Anterior cingulate cortex (tissue), 58 donors: Measurements from ENCODE around the gene ZBTB47.

Source experiments
- DNase-seq, 58 donors: peaks; one replicate each; lab custom pipeline; 2025; lab: John Stamatoyannopoulos, UW

The ZBTB47 gene

DNA sequence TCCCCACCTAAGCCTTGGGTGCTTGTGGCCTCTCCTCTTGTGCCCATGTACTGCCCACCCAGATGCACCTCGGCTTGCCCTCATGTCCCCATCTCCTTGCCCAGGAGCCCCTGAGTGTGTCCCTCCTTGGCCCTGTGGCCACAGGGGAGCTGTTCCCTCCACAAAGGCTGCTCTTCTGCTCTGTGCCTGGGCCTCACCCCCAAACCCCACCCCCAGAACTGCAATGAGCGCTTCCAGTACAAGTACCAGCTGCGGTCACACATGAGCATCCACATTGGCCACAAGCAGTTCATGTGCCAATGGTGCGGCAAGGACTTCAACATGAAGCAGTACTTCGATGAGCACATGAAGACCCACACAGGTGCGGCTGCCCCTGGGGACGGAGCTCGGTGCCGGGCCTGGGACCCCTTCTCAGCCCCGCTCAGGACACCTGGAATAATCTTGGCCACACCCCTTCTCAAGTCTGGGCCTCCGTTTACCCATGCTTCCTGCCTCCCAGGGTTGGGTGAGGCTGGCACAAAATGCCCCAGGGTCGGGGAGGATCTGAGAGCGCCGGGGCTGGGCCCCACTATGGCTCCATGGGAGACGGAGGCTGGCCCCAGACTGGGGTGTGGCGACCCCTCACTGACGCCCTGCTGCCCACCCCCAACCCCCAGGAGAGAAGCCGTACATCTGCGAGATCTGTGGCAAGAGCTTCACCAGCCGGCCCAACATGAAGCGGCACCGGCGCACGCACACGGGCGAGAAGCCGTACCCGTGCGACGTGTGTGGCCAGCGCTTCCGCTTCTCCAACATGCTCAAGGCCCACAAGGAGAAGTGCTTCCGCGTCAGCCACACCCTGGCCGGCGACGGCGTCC, 10.3 kb downstream of the ZBTB47 start:
- no peak for DNase-seq

DNA sequence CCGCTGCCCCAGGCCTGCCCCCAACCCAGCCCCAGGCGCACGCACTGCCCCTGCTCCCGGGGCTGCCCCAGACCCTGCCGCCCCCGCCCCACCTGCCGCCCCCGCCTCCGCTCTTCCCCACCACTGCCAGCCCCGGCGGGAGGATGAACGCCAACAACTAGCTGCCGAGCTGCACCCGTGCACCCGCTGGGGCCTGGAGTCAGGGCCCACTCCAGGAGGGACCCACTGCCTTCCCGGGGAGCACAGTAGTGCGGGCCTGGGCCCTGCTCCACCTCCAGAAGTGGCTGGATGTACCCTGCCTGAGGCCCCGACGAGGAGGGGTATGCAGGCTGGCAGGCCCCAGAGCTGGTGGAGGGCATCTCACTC, 10.9 kb downstream of the ZBTB47 start:
- DNase-seq: no peak

DNA sequence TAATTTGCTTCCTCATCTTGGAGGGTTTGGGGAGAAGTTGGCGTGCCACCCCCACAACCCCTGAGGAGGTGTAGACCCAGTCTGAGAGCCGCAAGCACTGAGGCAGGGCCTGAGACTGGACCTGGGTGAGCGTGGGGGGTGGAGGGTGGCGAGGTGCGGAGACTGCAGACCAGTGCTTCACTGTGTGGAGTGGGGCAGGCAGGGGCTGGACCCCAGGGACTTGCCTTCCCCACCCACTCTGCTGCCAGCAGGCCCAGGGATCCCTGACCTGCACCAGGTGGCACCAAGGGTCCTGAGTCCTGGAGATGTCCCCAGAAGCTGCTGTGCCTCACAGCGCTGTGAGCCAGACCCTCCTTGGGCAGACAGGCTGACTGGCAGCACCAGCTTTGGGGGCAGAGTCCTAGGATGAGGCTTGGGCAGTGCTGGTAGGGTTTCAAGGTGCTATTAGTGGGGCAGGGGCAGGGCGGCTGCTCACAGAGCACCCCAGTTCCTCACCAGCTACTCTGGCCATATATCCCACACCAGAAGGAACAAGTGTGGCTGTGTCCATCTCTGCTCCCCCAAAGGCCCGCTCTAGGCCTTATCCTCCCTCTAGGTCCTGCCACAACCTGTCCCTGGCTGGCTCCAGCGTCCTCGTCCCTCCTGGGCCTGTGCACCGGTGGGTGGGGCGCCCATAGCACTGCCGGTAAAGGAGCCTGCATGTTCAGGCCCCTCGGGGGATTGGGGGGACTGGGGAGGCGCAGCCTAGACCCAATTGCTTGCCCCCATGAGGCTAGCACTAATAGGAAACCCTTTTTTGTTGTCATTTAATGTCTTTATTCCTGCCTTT, 11.8 kb downstream of the ZBTB47 start:
- no peak for DNase-seq

DNA sequence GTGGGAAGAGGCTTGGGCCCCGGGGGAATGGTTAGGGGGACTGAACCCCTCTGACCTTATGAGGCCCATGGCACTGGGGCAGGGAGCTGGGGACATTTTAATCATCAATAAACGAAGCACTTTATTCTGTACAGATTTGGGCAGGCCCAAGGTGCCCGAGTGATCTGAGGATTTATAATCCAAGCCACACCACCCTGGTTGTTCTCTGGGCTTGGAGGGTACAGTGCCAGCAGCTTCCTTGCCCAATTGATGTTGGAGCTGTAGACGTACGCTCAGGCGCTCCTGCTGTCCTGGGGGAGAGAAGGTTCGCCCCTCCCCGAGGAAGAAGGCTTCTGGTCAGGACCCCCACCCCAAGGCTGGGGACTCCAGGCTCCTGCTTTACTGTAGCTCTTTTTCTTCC, 12.5 kb downstream of the ZBTB47 start:
- DNase-seq: no peak

DNA sequence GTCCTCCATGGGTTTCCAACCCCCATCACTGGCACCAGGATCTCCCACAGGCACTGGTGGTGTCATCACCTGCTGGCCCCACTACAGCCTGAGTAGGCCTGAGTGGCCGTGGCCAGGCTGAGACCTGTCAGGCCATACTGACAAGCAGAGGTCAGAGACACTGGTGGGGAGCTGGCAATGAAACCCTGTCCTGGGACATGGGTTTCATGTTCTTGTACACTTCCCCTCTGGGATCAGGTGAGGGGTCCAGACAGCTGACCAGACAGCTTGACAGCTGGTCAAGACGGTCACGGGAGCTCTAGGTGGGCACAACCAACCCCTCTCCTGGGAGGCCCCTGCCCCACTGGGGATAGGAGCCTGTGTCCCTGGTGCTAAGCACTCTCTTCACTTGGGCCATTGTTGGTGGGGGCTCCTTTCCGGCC, 13.1 kb downstream of the ZBTB47 start:
- no peak for DNase-seq

DNA sequence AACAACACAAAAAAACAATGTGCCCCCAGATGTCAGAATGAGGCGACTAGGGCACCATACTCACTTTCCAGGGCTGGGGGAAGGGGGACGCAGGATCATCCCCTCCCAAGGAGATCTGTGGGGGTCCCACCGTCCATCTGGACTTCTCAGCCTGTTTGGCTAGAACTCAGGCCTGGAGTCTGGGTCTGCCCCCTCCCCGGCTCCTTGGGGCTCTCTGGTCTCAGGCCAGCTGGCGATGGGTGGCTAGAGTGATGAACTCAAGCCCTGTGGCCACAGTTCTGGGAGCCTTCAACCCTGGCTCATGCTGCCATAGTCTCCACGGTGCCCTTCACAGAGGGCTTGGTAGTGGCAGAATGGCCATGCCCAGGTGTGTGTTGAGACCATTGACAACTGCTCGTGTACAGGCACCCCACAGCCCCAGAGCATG, 13.6 kb downstream of the ZBTB47 start:
- DNase-seq: no peak

DNA sequence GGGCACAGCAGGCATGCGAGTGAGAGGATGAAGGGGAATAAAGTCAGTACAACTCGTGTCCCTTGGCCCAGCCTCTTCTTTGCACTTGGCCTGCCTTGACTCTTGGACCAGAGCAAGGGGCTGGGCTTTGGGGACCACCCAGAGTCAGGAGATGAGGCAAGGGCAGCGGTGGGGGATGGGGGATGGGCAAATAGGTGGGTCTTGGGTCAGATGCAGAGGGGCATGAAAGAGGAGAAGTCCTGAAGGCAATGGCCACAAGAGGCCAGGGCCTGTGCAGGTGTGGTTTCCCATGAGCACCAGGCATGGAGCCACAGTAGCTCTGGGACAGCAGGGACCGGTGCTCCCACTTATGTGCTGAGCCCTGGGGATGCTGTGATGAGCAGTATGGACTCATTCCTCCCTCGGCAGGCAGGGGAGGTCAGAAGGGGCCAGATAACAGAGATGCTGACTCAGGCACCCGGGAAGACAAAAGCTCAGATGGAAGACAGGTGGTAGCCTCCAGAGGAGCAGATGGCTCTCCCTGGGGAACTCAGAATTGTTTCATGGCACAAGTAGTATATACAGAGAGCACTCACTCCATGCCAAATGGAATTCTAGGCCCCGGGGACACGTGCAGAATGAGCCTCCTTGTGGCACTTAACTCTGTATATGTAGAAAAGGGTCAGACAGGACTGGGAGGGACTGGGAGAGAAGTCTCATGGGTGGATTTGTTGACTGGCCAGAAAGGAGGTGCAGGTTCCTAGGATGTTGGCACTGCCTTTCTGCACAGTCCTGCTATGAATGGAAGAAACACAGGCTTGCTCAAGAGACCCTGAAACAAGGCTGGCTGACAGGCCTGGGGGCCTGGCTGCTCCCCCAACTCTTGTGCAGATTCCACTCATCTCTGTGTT, 14.3 kb downstream of the ZBTB47 start:
- no peak for DNase-seq

DNA sequence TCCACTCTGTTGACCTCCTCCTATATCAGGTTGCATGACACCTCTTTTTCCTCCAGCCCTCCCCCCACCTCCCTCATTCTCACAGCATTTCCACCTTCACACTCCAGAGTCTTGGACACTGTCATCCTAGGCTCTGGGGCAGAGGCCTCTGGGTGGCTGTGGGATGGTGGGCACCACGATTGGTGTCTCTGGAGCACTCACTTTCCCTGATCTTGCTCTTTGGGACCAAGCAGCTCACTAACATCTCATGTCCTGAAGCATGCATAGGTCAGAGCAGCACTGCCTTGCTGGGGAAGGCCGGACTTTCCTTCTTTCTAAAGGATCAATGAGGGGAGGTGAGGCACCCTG, 14.9 kb downstream of the ZBTB47 start:
- no peak for DNase-seq

DNA sequence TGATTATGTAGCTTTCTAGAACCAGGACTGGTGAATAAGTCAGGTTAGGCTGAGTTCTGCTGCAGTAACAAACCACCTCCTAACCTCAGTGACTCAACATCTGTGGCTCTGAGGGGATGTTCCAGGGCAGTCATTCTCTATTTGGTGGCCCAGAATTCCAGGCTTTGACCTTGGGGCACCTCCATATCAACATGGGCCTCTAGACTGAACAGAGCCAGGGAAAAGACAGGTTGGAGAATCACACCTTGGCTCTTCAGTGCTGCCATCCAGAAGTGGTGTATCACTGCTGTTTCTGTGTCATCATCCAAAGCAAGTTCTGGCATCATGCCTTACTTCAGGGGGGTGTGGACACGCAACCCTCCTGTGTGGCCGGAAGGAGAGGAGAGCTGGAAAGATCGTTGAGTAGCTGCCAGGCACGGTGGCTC, 15.3 kb downstream of the ZBTB47 start:
- no peak for DNase-seq

DNA sequence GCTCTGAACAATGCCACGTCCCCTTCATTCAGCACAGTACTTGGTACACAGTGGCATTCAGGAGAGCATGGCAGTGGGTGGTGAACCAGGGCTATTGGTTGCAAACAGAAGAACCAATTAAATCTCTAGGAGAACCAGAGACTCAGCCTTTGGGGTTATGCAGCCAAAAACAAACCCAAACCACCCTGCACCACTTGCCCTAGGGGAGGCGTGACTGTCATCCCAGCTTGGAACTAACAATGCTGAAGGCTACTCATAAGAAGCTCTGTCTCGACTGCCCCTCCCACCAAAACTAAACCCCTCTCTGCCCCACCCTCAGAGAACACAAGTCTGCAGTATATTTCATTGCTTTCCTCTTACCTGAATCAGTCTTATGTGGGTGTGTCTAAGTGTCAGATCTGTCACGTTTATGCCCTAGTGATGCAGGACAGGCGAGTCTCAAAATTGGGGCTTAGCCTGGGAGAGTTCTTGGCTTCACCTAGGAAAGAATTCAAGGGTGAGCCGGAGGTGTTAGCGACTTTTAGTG, 16.6 kb downstream of the ZBTB47 start:
- DNase-seq: no peak

DNA sequence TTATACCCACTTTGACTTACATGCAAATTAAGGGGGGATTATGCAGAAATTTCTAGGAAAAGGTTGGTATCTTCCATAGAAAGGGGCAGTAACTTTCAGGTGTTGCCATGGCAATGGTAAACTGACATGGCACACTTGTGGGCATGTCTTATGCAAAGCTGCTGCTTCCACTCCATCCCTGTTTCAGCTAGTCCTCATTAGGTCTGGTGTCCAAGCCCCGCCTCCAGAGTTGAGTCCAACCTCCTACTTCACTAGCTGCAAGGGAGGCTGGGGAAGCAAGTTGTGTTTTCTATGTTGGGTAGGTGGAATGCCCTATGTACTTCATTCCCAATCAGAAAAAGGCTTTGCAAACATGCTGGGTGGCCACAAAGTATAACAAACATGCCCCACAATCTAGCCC, 17.2 kb downstream of the ZBTB47 start:
- DNase-seq: no peak

DNA sequence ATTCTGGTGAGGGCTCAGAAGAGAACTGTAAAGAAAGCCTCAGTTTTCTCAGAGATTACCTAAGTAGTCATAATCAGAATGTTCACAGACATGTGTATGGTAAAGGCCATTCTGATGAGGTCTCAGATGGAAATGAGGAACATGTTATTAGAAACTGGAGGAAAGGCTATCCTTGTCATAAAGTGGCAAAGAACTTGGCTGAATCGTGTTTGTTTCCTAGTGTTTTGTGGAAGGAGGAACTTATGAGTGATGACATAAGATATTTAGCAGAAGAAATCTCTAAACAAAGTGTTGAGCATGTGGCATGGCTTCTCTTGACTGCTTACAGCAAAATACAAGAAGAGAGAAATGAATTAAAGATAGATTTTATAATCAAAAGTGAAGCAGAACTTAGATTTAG, 19.0 kb downstream of the ZBTB47 start:
- no peak for DNase-seq

DNA sequence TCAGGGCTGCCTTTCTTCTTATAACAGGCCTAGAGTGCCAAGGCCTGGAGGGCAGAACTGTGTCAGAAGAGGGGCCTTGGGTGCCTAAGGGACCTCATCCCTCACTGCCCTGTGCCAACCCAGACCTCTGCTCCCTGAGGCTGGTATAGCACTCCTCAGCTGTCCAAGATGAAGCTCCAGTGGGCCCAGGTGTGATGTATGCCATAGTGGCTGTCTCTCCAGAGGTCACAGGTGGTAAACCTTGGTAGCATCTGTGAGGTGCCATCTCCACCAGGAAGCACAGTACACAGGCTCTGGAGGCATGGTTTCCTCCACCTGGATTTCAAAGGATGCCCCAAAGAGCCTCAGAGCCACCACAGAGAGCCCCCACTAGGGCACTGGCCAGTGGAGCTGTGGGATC, 19.6 kb downstream of the ZBTB47 start:
- DNase-seq: no peak

DNA sequence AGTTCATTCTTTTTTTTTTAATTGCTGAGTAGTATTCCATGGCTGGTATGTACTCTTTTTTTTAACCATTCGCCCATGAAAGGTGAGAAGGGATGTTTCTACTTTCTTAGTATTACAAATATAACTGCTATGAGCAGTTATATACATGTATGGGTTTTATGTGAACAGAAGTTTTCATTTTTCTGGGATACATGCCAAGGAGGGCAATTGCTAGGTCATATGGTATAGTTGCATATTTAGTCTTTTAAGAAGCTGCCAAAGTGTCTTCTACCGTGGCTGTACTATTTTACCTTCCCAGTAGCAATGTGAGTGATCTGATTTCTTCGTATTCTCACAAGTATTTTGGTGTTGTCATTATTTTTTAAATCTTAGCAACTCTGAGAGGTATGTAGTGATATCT, 20.6 kb downstream of the ZBTB47 start:
- DNase-seq: no peak

DNA sequence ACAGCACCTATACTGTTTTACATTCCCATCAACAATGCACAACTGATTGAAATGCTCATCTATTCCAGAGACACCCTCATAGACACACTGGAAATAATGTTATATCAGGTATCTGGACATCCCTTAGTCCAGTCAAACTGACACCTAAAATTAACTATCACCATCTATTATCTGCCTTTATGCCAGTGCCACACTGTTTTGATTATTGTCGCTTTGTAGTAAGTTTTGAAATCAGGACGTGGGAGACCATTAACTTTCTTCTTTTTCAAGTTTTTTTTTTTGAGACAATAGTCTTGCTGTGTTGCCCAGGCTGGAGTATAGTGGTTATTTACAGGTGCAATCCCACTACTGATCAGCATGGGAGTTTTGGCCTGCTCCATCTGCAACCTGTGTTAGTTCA, 22.4 kb downstream of the ZBTB47 start:
- DNase-seq: no peak

DNA sequence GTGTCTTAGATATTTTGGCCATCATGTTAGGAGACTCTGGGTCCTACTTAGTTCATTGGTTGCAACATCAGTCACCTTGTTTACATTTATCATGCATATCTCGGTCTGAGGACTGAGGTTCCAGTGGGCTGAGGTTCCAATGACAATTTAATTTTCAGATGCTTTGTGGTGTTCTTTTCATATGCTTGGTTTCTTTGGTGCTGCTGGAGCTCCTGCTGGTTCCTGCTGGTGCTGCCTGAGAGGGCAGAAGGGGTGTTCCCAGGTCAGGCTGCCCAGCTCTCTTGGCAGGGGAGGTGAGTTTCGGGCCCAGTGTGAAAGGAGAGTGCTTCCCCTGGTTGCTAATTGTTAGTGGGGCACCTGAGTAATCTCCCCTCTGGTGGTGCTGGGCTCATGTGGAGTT, 24.9 kb downstream of the ZBTB47 start:
- no peak for DNase-seq

DNA sequence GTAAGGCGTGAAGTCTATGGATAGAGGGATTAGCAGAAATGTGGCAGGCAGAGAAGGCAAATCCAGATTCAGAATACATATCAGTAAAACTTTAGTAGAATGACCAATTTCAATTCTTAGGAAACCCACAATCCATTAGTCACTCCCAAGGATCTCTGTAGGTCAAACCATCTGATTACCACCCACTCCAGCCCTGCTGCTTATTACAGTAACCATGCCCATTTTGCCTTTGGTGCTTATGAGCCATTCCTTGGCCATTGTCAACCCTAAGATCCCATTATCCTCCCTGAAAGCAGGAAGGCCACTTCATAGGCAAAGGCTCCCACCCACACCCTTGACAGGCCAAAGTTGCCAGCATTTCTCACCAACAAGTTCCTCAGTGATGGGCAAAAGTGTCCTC, 26.8 kb downstream of the ZBTB47 start:
- DNase-seq: no peak

DNA sequence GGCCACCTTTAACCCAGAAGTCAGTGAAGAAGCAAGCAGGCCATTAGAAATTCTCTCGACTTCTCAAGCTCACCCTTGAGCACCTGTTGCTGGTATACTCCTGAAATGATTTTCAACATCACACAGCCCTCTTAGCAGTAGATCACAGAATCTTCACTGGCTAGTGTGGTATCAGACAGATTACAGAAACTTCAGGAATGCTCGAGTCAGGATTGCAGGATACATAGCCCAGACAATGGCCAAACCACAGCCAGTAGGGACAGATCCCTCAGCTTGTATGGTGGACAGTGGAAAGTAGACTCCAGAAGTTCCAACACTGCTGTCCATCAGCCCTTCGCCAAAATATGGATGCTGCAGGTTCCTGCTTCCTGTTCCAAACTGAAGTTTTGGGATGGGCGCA, 27.3 kb downstream of the ZBTB47 start:
- DNase-seq: no peak

DNA sequence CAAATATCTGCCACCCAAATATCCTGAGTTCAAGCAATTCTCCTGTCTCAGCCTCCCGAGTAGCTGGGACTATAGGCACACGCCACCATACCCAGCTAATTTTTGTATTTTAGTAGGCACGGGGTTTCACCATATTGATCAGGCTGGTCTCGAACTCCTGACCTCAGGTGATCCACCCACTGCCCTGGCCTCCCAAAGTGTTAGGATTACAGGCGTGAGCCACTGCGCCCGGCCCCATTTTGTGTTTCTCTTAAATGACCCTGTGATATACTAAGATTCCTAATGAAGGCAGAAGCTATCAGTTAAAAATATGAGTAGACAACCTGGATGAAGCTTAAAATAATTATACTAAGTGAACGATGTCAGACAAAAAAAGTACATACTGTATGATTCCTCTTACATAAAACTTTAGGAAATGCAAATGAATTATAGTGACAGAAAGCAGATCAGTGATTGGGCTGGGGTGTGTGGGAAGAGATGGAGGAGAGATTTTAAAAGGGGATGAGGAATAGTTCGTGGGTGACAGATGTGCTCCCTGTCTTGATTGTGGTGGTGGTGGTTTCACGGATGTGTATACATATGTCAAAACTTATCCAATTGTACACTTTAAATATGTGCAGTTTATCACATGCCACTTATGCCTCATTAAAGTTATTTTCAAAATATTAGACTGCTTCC, 28.0 kb downstream of the ZBTB47 start:
- no peak for DNase-seq
